HepG2 (cell line): ENCODE data around the gene EEF1A2. TPM values are rescaled to one million over a fixed set of nuclear protein-coding genes. Genes with fewer than 3 reads are reported as not detected.
A peak's percentile ranks its signal among the peaks of the same experiment; 100 is the strongest.

Experiments used
- ATAC-seq: fragments of 200-7000 bp; cut with Tn5 transposase; 3 replicates; pipeline ENCODE4 v1.9.1; 2020; ENCODE audit warnings: mild to moderate bottlenecking, moderate library complexity
- BruUV-seq: library from RNA; stranded (reverse); fragments of 400-500 nt; replicated peaks from 2 replicates; lab custom pipeline; 2021; lab: Mats Ljungman, UMichigan
- CTCF ChIA-PET: fragments of 300-600 bp; formaldehyde crosslinking; extraction: SDS; loops from one replicate; lab custom pipeline; 2021; ENCODE audit warnings: low total read pairs, inconsistent platforms, low intra/inter-chr PET ratio; lab: Yijun Ruan, JAX
- POLR2A ChIA-PET: fragments of 350-600 bp; sonication (Branson Sonifier 250); formaldehyde crosslinking; loops from one replicate; lab custom pipeline; 2020; ENCODE audit warnings: antibody characterized with exemption, inconsistent platforms; lab: Yijun Ruan, JAX
- DNase-seq: peaks from one replicate; pipeline ENCODE4 v3.0.0-alpha.2; 2015; ENCODE audit warnings: low spot score
- FAIRE-seq: peaks from 3 replicates; lab custom pipeline; 2011; peaks lifted over from hg19 to GRCh38; lab: Jason Lieb, UNC
- H2AFZ ChIP-seq: one replicate; pipeline ENCODE4 v1.6.1; 2011; ENCODE audit warnings: low read length, inconsistent platforms
- H3K27ac ChIP-seq: fragments of 300-600 bp; 3 replicates; pipeline ENCODE4 v1.8.0; 2011; ENCODE audit warnings: mixed run types, mild to moderate bottlenecking, mixed read lengths, low read length, inconsistent platforms; ENCODE audit not compliant: insufficient read depth; ENCODE audit errors: extremely low read length
- H3K27me3 ChIP-seq, 2 experiments: fragments of 200-600 bp in 1 of 2; 2 replicates in 1 of 2; 3 replicates in 1 of 2; pipeline versions ENCODE4 v1.6.0 to v1.8.0; 2011; ENCODE audit warnings: low read length in 2 of 2, mild to moderate bottlenecking in 2 of 2, moderate library complexity in 2 of 2, inconsistent platforms in 1 of 2; ENCODE audit not compliant: insufficient read depth in 2 of 2, control insufficient read depth in 1 of 2
- H3K36me3 ChIP-seq, 2 experiments: fragments of 200-600 bp in 1 of 2; replicated peaks in 1 of 2; 2 replicates in 1 of 2; 3 replicates in 1 of 2; pipeline versions ENCODE4 v1.5.1 to v1.8.0; 2011; ENCODE audit warnings: low read length in 2 of 2, inconsistent platforms in 1 of 2; ENCODE audit not compliant: insufficient read depth in 2 of 2, control insufficient read depth in 1 of 2
- H3K4me1 ChIP-seq: 2 replicates; pipeline ENCODE4 v1.5.1; 2012; ENCODE audit warnings: low read length, inconsistent platforms; ENCODE audit not compliant: insufficient read depth
- H3K4me2 ChIP-seq: 2 replicates; pipeline ENCODE4 v1.6.0; 2011; ENCODE audit warnings: low read depth, low read length, inconsistent platforms
- H3K4me3 ChIP-seq, 3 experiments: fragments of 200-600 bp in 1 of 3; sonication (generic), shearing (Covaris generic) in 1 of 3; replicated peaks in 1 of 3; 2 replicates each; pipeline ENCODE4 v1.5.1; 2011 to 2016; ENCODE audit warnings: low read length in 3 of 3, inconsistent platforms in 2 of 3, low read depth in 2 of 3, mild to moderate bottlenecking in 2 of 3, control low read depth in 1 of 3, mixed read lengths in 1 of 3; ENCODE audit not compliant: insufficient read depth in 1 of 3
- H3K79me2 ChIP-seq: one replicate; pipeline ENCODE4 v1.6.1; 2011; ENCODE audit warnings: low read length, inconsistent platforms; ENCODE audit not compliant: insufficient read depth
- H3K9ac ChIP-seq: 2 replicates; pipeline ENCODE4 v1.6.0; 2011; ENCODE audit warnings: mild to moderate bottlenecking, low read depth, low read length, inconsistent platforms; ENCODE audit not compliant: insufficient read depth
- H3K9me3 ChIP-seq: 2 replicates; pipeline ENCODE4 v1.5.1; 2012; ENCODE audit warnings: mild to moderate bottlenecking, low read length
- H4K20me1 ChIP-seq: 2 replicates; pipeline ENCODE4 v1.6.0; 2011; ENCODE audit warnings: inconsistent platforms, mild to moderate bottlenecking, low read length, moderate library complexity; ENCODE audit not compliant: insufficient read depth
- ATF1 ChIP-seq: IDR thresholded peaks from 2 replicates; pipeline ENCODE4 v1.6.1; 2016; ENCODE audit warnings: mild to moderate bottlenecking, control low read depth
- CEBPB ChIP-seq: IDR thresholded peaks from 2 replicates; pipeline ENCODE4 v1.6.1; 2011; ENCODE audit warnings: low read depth, low read length, improper control_type of control experiment, borderline replicate concordance
- DRAP1 ChIP-seq: IDR thresholded peaks from 2 replicates; pipeline ENCODE4 v1.6.1; 2016; ENCODE audit warnings: missing genetic modification reagents, missing compliant biosample characterization
- FOXK1 ChIP-seq: sonication (generic); formaldehyde crosslinking; IDR thresholded peaks from 2 replicates; pipeline ENCODE4 v1.4.0; 2020; ENCODE audit warnings: low read depth, missing genetic modification reagents, borderline replicate concordance
- KDM2A ChIP-seq: sonication (generic); formaldehyde crosslinking; IDR thresholded peaks from 2 replicates; pipeline ENCODE4 v1.4.0; 2020; ENCODE audit warnings: low read depth, missing genetic modification reagents, borderline replicate concordance
- MAFK ChIP-seq, 2 experiments: IDR thresholded peaks in 1 of 2; conservative IDR thresholded peaks in 1 of 2; 2 replicates each; pipeline ENCODE4 v1.6.1; 2011; ENCODE audit warnings: improper control_type of control experiment in 2 of 2, low read length in 2 of 2
- MTA1 ChIP-seq: sonication (generic); formaldehyde crosslinking; IDR thresholded peaks from 2 replicates; pipeline ENCODE4 v1.4.0; 2020; ENCODE audit warnings: missing genetic modification reagents, mild to moderate bottlenecking, borderline replicate concordance
- SIX1 ChIP-seq: sonication (generic); formaldehyde crosslinking; IDR thresholded peaks from 2 replicates; pipeline ENCODE4 v1.4.0; 2020; ENCODE audit warnings: missing genetic modification reagents, borderline replicate concordance
- SYNCRIP ChIP-seq: fragments of 200-400 bp; formaldehyde crosslinking; IDR thresholded peaks from 2 replicates; pipeline ENCODE4 v1.6.1; 2018; ENCODE audit warnings: mild to moderate bottlenecking, low read depth, low read length; ENCODE audit not compliant: insufficient read depth
- ZFP36L1 ChIP-seq: sonication (generic); formaldehyde crosslinking; IDR thresholded peaks from 2 replicates; pipeline ENCODE4 v1.8.0; 2022; ENCODE audit warnings: mild to moderate bottlenecking, missing genetic modification reagents, moderate library complexity
- ZNF549 ChIP-seq: sonication (generic); formaldehyde crosslinking; IDR thresholded peaks from 2 replicates; pipeline ENCODE4 v1.5.0; 2020; ENCODE audit warnings: missing genetic modification reagents
- ZNF629 ChIP-seq: sonication (generic); formaldehyde crosslinking; conservative IDR thresholded peaks from 2 replicates; pipeline ENCODE4 v1.5.0; 2020; ENCODE audit warnings: missing genetic modification reagents
- WGBS: methylation state at CpG from one replicate; pipeline ENCODE4 v1.1.6; 2017; ENCODE audit warnings: low lambda C conversion rate; 5-methylcytosine and 5-hydroxymethylcytosine counted together
- in situ Hi-C: cut with HindIII; loops from 2 replicates; pipeline ENCODE4 v1.10.0; 2017; ENCODE audit warnings: low pct_unique_long_range_greater_than_20kb; ENCODE audit not compliant: extremely low pct_ligation_motif_present
- intact Hi-C: fragments of 100-400 bp; cut with micrococcal nuclease; formaldehyde crosslinking; loops from one replicate; pipeline ENCODE4 v1.10.0; 2022; ENCODE audit not compliant: unreplicated experiment
- polyA plus RNA-seq, 8 experiments: library from polyadenylated mRNA; depleted of rRNA in 3 of 8; stranded (reverse) in 7 of 8; unstranded in 1 of 8; fragments of >200 nt; fragmentation: Illumina TruSeq in 4 of 8; extraction: Trizol in 4 of 8; gene quantifications; 2 replicates each; pipeline versions ENCODE4 v1.2.1 to v1.2.3, GENCODE V29; 2011 to 2016; ENCODE audit warnings: low read depth in 4 of 8, missing spikeins in 1 of 8, mixed read lengths in 1 of 8; ENCODE audit not compliant: insufficient read depth in 1 of 8
- total RNA-seq, 5 experiments: library from RNA; depleted of rRNA; stranded (reverse); fragments of >200 nt; fragmentation: Illumina TruSeq; extraction: Trizol; gene quantifications; 2 replicates each; pipeline ENCODE4 v1.2.3, GENCODE V29; 2016; ENCODE audit warnings: low read depth in 1 of 5
- TF ChIP-seq, protein P1 (sequence below): IDR thresholded peaks from 2 replicates; pipeline ENCODE4 v1.6.1; 2016; ENCODE audit warnings: low read depth, control low read depth
- TF ChIP-seq, protein P2 (sequence below): sonication (generic); formaldehyde crosslinking; IDR thresholded peaks from 2 replicates; pipeline ENCODE4 v1.4.0; 2020; ENCODE audit warnings: low read depth, missing genetic modification reagents

EEF1A2 gene
- total and polyA plus RNA-seq, 2 of the 13 experiments (the other 11 are each of a cell fraction or from before 2014, with no cell fraction given): 0.44 to 0.87 TPM

GRCh38 chr20:63504642-63505041, 5.8 kb upstream of the EEF1A2 start:
- H3K4me1 ChIP-seq: no peaks in the 10 kb centered on the region
- WGBS: 40% methylated on average over 9 of the region's 9 CpGs
- ChIA-PET CTCF (no interaction called here), POLR2A (no interaction called here)
- no peak overlapping the region for H3K9ac ChIP-seq
- H3K79me2 ChIP-seq: no peaks in the 10 kb centered on the region
- no TSS peak for BruUV-seq
- H3K27me3 ChIP-seq: peaks cover 22 to 92% of the 10 kb centered on the region in 2 experiments; a peak in 4 of 5 replicates
- TF ChIP-seq MAFK (conservative IDR thresholded peaks at IDR 0.05 in 1 of 2, IDR thresholded peaks at IDR 0.05 in 1 of 2; ENCODE audit: low read length in 2 of 2) (no peak), FOXK1 (CRISPR knock-in tag) (no peak), CEBPB (peak; percentile 35; the same call in 1 of the 2 replicates)
- TF ChIP-seq, protein P1, sequence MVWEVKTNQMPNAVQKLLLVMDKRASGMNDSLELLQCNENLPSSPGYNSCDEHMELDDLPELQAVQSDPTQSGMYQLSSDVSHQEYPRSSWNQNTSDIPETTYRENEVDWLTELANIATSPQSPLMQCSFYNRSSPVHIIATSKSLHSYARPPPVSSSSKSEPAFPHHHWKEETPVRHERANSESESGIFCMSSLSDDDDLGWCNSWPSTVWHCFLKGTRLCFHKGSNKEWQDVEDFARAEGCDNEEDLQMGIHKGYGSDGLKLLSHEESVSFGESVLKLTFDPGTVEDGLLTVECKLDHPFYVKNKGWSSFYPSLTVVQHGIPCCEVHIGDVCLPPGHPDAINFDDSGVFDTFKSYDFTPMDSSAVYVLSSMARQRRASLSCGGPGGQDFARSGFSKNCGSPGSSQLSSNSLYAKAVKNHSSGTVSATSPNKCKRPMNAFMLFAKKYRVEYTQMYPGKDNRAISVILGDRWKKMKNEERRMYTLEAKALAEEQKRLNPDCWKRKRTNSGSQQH (CRISPR knock-in tag): no peak
- ATAC-seq (no peak), DNase-seq (no peak), FAIRE-seq (no peak)
- in situ Hi-C loops (no loop called here), intact Hi-C loops (no loop called here)
- no peaks in the 10 kb centered on the region for H3K36me3 ChIP-seq
- H4K20me1 ChIP-seq: no peaks in the 10 kb centered on the region; the same call in 1 of the 2 replicates
- no peak overlapping the region for H3K27ac ChIP-seq
- no peak overlapping the region for H2AFZ ChIP-seq
- no peak overlapping the region for H3K4me3 ChIP-seq
- no peaks in the 10 kb centered on the region for H3K9me3 ChIP-seq
- H3K4me2 ChIP-seq: no peak overlapping the region

GRCh38 chr20:63503524-63503923, 4.6 kb upstream of the EEF1A2 start:
- Histone ChIP-seq H3K4me3 (no peak overlapping the region), H3K79me2 (no peaks in the 10 kb centered on the region), H4K20me1 (no peaks in the 10 kb centered on the region; the same call in 1 of the 2 replicates), H2AFZ (no peak overlapping the region), H3K4me2 (no peak overlapping the region), H3K27ac (no peak overlapping the region), H3K27me3 (peaks cover 26 to 89% of the 10 kb centered on the region in 2 experiments; a peak in 4 of 5 replicates), H3K4me1 (no peaks in the 10 kb centered on the region), H3K9ac (no peak overlapping the region), H3K36me3 (no peaks in the 10 kb centered on the region), H3K9me3 (no peaks in the 10 kb centered on the region)
- in situ Hi-C loops (no loop called here), intact Hi-C loops (no loop called here)
- no peak for DNase-seq
- FAIRE-seq: no peak
- BruUV-seq: no TSS peak
- no peak for ATAC-seq
- CTCF ChIA-PET: no interaction called here
- 4% methylated on average over 6 of the region's 7 CpGs for WGBS
- POLR2A ChIA-PET: no interaction called here
- TF ChIP-seq SIX1 (CRISPR knock-in tag) (no peak), ZNF629 (CRISPR knock-in tag) (no peak), DRAP1 (CRISPR knock-in tag) (no peak), SYNCRIP (no peak), MTA1 (no peak), ATF1 (CRISPR knock-in tag) (no peak), ZFP36L1 (CRISPR knock-in tag) (no peak), ZNF549 (CRISPR knock-in tag) (no peak), KDM2A (CRISPR knock-in tag) (no peak)
- TF ChIP-seq, protein P2, sequence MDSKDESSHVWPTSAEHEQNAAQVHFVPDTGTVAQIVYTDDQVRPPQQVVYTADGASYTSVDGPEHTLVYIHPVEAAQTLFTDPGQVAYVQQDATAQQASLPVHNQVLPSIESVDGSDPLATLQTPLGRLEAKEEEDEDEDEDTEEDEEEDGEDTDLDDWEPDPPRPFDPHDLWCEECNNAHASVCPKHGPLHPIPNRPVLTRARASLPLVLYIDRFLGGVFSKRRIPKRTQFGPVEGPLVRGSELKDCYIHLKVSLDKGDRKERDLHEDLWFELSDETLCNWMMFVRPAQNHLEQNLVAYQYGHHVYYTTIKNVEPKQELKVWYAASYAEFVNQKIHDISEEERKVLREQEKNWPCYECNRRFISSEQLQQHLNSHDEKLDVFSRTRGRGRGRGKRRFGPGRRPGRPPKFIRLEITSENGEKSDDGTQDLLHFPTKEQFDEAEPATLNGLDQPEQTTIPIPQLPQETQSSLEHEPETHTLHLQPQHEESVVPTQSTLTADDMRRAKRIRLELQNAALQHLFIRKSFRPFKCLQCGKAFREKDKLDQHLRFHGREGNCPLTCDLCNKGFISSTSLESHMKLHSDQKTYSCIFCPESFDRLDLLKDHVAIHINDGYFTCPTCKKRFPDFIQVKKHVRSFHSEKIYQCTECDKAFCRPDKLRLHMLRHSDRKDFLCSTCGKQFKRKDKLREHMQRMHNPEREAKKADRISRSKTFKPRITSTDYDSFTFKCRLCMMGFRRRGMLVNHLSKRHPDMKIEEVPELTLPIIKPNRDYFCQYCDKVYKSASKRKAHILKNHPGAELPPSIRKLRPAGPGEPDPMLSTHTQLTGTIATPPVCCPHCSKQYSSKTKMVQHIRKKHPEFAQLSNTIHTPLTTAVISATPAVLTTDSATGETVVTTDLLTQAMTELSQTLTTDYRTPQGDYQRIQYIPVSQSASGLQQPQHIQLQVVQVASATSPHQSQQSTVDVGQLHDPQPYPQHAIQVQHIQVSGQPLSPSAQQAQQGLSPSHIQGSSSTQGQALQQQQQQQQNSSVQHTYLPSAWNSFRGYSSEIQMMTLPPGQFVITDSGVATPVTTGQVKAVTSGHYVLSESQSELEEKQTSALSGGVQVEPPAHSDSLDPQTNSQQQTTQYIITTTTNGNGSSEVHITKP: no peak
